ENCODE data around the gene ST3GAL4. TPM values are rescaled to one million over a fixed set of nuclear protein-coding genes. Genes with fewer than 3 reads are reported as not detected.

Gene ST3GAL4
- total RNA-seq, 4 donors from 2014 or later: 13.2 to 59.3 (median 41.9) TPM

DNA sequence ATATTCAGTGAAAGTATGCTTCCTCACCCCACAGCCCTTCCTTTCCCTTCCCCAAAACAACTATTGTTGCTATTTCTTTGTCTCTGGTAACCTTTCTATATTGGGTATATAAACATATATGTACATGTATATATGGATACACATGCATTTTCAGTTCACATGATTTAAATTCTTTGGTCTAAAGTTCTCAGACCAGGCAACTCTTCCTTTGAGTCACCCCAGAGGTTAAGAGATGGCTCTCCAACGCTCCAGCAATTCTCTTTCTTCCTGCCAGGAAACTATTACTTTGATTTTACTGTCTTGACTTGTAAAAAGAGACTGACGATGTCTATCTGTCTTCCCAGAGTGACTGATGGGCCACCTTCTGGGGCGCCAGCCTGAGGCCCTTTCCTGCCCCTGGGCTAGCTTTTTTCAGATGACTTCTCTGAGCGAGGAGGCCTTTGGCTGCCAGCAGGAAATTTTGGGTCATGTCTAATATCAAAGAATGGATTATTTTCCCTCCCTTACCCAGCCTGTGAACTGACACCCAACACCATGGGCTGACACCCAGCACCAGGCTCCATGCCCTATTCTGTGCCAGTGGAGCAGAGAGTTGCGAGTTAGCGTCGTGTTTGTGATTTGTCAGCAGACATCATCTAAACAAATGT lies 14.4 kb upstream of the ST3GAL4 start:
- ATAC-seq (ENCODE audit: low FRiP score) (no peak), DNase-seq (ENCODE audit: low spot score) (no peak)
- TF ChIP-seq, protein P1, sequence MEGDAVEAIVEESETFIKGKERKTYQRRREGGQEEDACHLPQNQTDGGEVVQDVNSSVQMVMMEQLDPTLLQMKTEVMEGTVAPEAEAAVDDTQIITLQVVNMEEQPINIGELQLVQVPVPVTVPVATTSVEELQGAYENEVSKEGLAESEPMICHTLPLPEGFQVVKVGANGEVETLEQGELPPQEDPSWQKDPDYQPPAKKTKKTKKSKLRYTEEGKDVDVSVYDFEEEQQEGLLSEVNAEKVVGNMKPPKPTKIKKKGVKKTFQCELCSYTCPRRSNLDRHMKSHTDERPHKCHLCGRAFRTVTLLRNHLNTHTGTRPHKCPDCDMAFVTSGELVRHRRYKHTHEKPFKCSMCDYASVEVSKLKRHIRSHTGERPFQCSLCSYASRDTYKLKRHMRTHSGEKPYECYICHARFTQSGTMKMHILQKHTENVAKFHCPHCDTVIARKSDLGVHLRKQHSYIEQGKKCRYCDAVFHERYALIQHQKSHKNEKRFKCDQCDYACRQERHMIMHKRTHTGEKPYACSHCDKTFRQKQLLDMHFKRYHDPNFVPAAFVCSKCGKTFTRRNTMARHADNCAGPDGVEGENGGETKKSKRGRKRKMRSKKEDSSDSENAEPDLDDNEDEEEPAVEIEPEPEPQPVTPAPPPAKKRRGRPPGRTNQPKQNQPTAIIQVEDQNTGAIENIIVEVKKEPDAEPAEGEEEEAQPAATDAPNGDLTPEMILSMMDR (IDR thresholded peaks at IDR 0.05): no peak

DNA sequence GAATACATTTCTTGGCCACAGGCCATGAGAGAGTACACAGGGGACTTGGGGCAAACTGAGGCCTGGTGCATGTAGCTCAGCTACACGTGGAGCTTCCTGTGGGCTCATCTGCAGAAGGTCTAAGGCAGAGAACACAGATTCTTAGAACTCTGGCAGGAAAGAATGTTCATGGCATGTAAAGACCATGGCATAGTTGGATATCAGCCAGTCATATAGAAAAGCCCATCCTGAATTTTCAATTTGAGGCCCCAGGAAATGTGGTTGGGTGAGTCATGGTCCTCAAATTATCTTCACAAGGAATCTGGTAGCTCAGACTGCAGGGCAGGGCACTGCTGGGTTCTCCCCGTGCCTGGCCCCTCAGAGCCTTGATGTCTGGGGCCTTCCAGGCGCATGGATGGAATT lies 13.7 kb upstream of the ST3GAL4 start:
- ATAC-seq (ENCODE audit: low FRiP score): no peak
- TF ChIP-seq, protein P1 (IDR thresholded peaks at IDR 0.05): no peak
- no peak for DNase-seq (ENCODE audit: low spot score)

DNA sequence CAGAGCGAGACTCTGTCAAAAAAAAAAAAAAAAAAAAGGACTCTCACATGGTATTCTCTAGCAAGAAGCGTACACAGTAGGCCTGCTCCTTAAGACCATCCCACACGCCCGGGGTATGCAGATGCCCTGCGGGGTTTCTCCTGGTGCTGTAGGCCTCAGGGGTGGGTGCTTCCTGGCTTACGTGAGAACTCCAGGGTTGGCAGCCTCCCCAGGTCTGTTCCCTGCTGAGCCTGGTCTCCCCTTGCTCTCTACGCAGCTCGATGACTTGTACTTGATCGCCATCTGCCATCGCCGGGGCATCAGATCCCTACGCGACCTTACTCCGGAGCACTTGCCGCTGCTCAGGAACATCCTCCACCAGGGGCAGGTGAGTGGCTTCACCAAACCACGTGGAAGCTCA lies 12.4 kb upstream of the ST3GAL4 start:
- DNase-seq (ENCODE audit: low spot score) (no peak), ATAC-seq (ENCODE audit: low FRiP score) (no peak)
- TF ChIP-seq, protein P1 (IDR thresholded peaks at IDR 0.05): no peak

DNA sequence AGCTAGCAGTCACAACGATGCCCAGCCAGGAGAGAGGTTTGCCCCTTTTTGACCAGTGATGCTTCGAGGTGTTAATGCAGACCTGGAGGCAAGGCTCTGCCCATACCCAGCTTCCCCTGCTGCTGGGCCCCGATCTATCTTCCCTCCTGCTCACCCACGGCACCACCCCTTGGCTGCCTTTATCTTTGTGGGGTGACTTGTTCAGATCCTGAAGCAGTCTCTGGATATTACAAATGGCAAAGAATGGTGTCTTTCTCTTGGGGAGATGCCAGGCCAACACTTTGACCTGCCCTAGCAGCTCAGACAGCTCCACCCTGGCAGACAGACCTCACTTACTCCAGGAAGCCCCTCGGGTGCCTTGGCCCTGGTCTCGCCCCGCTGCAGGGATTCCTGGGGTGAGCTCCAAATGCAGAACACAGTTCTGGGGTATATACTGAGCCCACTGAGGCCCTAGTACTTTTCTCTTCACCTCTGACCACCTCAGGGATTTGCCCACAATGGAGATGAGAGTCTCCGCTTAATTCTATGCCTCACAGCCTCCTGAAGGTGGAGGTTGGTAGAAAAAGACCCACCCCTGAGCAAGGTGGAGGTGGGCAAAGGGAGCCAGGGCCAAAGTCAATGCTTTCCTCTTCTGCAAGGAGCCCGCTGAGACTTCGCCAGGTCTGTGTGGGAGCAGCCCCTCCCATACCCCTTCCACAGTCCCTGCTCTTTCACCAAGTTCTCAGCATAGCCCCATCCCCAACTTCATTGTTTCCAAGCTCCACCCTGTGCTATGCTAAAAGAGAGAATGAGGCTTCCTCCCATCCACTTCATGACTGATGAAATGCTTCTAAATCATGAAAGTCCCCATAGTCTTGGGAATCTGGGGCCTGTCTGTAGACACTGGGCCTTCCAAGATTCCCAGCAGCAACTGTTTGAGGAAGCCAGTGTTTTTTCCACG lies 11.1 kb upstream of the ST3GAL4 start:
- no peak for DNase-seq (ENCODE audit: low spot score)
- no peak for ATAC-seq (ENCODE audit: low FRiP score)
- TF ChIP-seq, protein P1 (IDR thresholded peaks at IDR 0.05): no peak

DNA sequence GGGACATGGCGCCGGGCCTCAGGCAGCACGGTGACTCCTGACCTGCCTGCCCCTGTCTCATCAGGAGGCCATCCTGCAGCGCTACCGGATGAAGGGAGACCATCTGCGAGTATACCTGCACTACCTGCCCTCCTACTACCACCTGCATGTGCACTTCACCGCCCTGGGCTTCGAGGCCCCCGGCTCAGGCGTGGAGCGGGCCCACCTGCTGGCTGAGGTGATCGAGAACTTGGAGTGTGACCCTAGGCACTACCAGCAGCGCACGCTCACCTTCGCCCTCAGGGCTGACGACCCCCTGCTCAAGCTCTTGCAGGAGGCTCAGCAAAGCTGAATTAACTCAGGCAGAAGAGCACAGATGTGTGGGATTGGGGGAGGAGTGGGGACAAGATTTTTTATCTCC lies 10.2 kb upstream of the ST3GAL4 start:
- DNase-seq (ENCODE audit: low spot score) (no peak), ATAC-seq (ENCODE audit: low FRiP score) (no peak)
- TF ChIP-seq, protein P1 (IDR thresholded peaks at IDR 0.05): no peak

DNA sequence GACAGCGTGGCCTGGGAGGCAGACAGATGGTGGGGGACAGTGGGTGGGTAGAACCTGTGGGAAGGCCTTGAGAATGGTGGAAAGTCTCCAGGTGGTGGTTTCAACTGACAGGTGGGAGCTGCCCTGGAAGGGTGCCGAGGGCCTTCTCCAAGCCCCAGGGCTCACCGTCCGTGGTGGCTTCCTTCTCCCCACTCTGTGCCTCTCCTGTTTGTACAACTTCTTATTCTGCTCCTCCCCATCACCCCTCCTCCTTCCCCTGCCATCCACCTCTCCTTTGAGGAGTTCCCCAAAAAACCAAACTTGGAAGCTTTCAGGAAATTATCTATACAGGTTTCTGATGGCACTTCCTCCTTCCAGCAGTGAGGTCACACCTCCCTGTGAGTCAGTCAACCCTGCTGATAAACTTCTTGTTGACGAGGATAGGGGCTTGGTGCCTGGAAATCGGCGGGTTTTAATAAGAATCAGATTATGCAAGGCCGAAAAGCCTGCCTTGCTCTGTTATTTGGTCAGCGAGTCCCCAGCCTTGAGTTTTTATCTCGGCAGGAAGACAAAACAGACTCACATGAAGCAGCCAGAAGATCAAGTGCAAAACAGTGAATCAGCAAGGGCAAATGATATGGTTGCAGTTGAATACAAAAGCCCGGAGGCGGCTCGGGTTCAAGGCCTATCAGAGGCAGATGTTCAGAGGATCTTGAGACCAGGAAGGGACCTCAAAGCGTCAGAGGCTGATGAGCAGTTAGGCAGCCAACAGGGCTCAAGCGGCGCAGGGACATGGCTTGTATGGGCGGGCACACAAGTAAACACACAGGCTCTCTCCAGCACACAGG lies 9.5 kb upstream of the ST3GAL4 start:
- ATAC-seq (ENCODE audit: low FRiP score) (peak; percentile 87), DNase-seq (ENCODE audit: low spot score) (peak; percentile 45)
- TF ChIP-seq, protein P1 (IDR thresholded peaks at IDR 0.05): no peak
